Choroid plexus epithelial cell (primary cell): ENCODE results near the gene POLD2.

ENCODE experiments used
- DNase-seq: peaks from one replicate; pipeline ENCODE4 v3.0.0-alpha.2; 2010; ENCODE audit warnings: low read depth
- H3K4me3 ChIP-seq: 2 replicates; pipeline ENCODE4 v1.5.1; 2011; ENCODE audit warnings: low read depth, mild to moderate bottlenecking, control low read depth, low read length, moderate library complexity
- CTCF ChIP-seq: conservative IDR thresholded peaks from 2 replicates; pipeline ENCODE4 v1.5.1; 2011; ENCODE audit warnings: low read depth, mild to moderate bottlenecking, control low read depth, inconsistent platforms, low read length, moderate library complexity

Gene POLD2

DNA sequence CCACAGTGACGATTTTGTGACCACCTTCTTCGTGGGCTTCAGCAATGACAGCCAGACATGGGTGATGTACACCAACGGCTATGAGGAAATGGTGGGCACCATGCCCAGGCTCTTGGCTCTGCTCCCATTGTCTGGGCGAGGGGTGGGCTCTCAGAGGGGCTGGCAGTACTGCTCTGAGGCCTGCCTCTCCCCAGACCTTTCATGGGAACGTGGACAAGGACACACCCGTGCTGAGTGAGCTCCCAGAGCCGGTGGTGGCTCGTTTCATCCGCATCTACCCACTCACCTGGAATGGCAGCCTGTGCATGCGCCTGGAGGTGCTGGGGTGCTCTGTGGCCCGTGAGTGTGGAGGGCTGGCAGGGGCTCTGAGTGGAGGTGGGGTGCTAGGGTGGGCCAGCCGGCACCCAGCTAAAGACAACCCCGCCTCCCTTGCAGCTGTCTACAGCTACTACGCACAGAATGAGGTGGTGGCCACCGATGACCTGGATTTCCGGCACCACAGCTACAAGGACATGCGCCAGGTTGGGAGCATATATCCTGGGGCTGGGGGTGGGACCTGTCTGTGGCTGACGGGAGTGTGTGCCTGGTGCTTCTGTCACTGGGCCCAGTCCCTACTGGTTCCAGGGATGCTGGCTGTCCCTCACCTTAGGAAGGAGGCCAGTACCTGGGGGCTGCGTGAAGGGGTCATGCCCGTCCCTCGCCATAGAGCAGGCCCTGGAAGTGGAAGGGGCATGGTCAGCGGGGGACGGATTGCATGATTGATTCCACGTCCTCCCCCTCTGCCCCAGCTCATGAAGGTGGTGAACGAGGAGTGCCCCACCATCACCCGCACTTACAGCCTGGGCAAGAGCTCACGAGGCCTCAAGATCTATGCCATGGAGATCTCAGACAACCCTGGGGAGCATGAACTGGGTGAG, 12.4 kb downstream of the POLD2 start:
- H3K4me3 ChIP-seq, result no peak overlapping the region
- no peak for TF ChIP-seq CTCF
- no peak for DNase-seq

DNA sequence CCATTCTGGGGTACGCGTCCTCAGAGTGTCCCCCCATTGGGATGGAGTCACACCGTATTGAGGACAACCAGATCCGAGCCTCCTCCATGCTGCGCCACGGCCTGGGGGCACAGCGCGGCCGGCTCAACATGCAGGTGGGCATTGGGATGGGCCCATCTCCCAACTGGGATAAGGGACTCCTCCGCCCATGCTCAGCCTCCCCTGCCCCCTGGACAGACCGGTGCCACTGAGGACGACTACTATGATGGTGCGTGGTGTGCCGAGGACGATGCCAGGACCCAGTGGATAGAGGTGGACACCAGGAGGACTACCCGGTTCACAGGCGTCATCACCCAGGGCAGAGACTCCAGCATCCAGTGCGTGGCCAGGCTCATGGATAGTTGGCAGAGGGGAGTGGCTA, 13.4 kb downstream of the POLD2 start:
- no peak overlapping the region for H3K4me3 ChIP-seq
- no peak for TF ChIP-seq CTCF
- no peak for DNase-seq

DNA sequence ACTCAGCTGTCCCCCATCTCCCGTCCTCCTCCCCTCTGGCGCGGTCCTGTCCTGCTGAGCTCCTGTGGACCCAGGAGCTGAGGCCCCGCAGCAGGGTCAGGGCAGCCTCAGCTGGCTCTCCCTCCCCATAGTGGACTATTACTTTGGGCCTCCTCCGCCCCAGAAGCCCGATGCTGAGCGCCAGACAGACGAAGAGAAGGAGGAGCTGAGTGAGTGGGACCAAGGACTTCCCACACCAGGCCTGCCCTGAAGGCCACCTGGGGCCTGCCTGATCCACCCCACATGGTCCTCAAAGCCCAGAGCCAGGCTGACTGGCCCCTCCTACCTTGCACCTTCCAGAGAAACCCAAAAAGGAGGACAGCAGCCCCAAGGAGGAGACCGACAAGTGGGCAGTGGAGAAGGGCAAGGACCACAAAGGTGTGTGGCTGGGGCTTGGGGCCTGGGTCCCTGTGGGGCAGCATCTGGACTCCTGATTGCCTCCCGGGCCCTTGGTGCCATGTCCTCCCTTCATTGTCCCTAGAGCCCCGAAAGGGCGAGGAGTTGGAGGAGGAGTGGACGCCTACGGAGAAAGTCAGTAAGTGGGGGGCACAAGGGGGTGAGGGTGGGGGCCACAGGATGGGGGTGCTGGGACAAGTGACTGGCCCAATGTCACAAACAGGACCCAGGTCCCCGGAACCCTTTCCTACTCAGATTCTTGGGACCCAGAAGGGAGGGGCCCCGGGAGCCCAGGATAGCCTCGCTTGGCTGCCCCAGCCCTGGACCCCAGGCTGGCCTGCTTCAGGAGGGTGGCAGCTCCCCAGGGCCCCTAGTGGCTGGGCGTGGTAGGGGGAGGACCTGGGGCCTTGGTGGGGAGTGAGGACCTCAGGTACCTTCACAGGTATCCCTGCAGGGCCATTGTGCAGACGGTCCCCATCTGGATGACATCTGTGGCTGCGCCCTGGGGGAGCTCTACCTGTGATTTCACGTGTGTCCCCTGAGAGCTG, 14.3 kb downstream of the POLD2 start:
- H3K4me3 ChIP-seq, result no peak overlapping the region
- no peak for TF ChIP-seq CTCF
- no peak for DNase-seq

DNA sequence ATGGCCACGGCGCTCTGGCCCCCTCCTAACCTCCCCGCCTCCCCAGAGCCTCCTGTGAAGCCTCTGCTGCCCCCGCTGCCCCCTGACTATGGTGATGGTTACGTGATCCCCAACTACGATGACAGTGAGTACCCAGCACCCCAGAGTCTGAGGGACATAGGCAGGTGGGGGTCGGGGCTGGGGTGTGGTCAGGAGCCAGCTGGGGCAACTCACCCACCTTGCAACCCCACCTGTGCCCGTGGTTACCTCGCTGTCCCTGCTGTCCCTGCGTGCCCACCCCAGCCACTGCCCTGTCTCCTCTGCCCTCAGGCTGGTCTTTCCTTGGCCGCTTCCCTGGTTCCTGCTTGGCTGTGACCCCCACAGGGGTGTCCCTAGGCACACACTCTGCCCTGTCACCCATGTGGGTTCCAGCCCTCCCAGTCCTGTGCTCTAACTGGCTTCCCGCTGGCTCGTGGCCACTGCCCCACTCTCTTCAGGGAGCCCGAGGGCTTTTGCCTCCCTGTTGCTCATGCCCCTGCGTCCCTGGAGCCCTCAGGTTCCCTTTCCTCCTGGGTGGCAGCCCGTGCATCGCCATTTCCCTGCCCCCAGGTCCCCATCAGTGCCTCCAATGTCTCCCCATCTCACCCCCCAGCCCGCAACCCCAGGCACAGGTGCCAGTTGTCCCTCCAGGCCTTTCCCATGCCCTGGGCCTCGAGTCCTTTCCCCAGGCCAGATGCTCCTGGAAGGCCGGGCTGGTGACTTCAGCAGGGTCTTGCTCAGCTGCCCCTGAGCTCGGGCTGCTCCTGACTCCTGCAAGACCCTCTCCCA, 15.2 kb downstream of the POLD2 start:
- no peak overlapping the region for H3K4me3 ChIP-seq
- DNase-seq, result no peak
- no peak for TF ChIP-seq CTCF

- no peak overlapping the region for H3K4me3 ChIP-seq
- no peak for DNase-seq
- no peak for TF ChIP-seq CTCF
Measured at GRCh38 chr7:44107116-44107960, 16.0 kb downstream of the POLD2 start.
